Thoracic aorta (tissue), 2 donors: ENCODE data around the gene YIPF5. TPM values are rescaled to one million over a fixed set of nuclear protein-coding genes. Genes with fewer than 3 reads are reported as not detected.

Experiments
- ATAC-seq: fragments of 150-250 bp; one replicate; pipeline ENCODE4 v1.8.0; 2017; ENCODE audit warnings: low read depth; ENCODE audit not compliant: insufficient number of reproducible peaks, low FRiP score
- DNase-seq: peaks from one replicate; pipeline ENCODE4 v3.0.0-alpha.2; 2020; ENCODE audit warnings: low spot score
- H3K27ac ChIP-seq, 2 donors: fragments of 200-600 bp; sonication (generic); 1 replicate in 1 of 2; 2 replicates in 1 of 2; pipeline ENCODE4 v1.5.1; 2016; ENCODE audit warnings: mild to moderate bottlenecking in 2 of 2, moderate library complexity in 2 of 2
- H3K27me3 ChIP-seq: fragments of 200-600 bp; sonication (generic); replicated peaks from 2 replicates; pipeline ENCODE4 v1.6.0; 2016; ENCODE audit warnings: mild to moderate bottlenecking; ENCODE audit not compliant: insufficient read depth
- H3K36me3 ChIP-seq: fragments of 200-600 bp; sonication (generic); one replicate; pipeline ENCODE4 v1.5.1; 2016
- H3K4me1 ChIP-seq, 2 donors: fragments of 200-600 bp; sonication (generic); 1 replicate in 1 of 2; 2 replicates in 1 of 2; pipeline versions ENCODE4 v1.5.1 to v1.6.0; 2016; ENCODE audit warnings: low read depth in 2 of 2, mild to moderate bottlenecking in 1 of 2; ENCODE audit not compliant: control insufficient read depth in 1 of 2
- H3K4me3 ChIP-seq: fragments of 200-600 bp; sonication (generic); 2 replicates; pipeline ENCODE4 v1.5.1; 2016; ENCODE audit warnings: mild to moderate bottlenecking
- H3K9me3 ChIP-seq: fragments of 200-600 bp; sonication (generic); 2 replicates; pipeline ENCODE4 v1.5.1; 2016
- total RNA-seq, 2 donors: library from RNA; depleted of rRNA; stranded (reverse); fragments of >200 nt; gene quantifications; one replicate each; pipeline versions ENCODE4 v1.1.0 to v1.2.3, GENCODE V29; 2016
- TF ChIP-seq, protein P1 (sequence below): fragments of 200-600 bp; sonication (generic); IDR thresholded peaks from one replicate; pipeline ENCODE4 v1.5.1; 2019; ENCODE audit warnings: antibody characterized with exemption

Gene YIPF5
- total RNA-seq, 2 donors from 2014 or later = 41.2 to 45.4 TPM

DNA sequence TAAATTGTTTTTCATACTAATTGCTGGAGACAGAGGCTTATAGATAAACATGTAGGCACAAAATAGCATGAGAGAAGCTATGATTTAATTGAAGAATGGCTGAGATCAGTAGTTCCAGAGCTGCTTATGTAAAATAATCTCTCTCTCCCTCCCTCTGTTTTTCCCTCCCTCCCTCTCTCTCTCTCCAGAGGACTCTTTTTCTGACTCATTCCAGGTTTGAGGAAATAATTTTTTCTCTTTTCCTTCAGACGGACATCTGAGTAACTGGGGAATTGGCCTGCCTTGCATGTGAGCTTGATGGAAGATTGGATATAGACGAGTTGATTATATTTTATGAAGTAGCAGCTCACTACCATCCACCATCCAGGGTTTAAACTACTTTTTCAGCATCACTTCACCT is 35.7 kb upstream of the YIPF5 start:
- no peaks in the 10 kb centered on the region for H3K27me3 ChIP-seq
- no peak overlapping the region for H3K27ac ChIP-seq
- TF ChIP-seq, protein P1, sequence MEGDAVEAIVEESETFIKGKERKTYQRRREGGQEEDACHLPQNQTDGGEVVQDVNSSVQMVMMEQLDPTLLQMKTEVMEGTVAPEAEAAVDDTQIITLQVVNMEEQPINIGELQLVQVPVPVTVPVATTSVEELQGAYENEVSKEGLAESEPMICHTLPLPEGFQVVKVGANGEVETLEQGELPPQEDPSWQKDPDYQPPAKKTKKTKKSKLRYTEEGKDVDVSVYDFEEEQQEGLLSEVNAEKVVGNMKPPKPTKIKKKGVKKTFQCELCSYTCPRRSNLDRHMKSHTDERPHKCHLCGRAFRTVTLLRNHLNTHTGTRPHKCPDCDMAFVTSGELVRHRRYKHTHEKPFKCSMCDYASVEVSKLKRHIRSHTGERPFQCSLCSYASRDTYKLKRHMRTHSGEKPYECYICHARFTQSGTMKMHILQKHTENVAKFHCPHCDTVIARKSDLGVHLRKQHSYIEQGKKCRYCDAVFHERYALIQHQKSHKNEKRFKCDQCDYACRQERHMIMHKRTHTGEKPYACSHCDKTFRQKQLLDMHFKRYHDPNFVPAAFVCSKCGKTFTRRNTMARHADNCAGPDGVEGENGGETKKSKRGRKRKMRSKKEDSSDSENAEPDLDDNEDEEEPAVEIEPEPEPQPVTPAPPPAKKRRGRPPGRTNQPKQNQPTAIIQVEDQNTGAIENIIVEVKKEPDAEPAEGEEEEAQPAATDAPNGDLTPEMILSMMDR = no peak
- DNase-seq = no peak
- ATAC-seq = no peak
- H3K9me3 ChIP-seq = no peaks in the 10 kb centered on the region
- no peaks in the 10 kb centered on the region for H3K36me3 ChIP-seq
- peaks cover 0 to 14% of the 10 kb centered on the region in 2 donors for H3K4me1 ChIP-seq
- H3K4me3 ChIP-seq = peak overlapping the region; percentile 74

DNA sequence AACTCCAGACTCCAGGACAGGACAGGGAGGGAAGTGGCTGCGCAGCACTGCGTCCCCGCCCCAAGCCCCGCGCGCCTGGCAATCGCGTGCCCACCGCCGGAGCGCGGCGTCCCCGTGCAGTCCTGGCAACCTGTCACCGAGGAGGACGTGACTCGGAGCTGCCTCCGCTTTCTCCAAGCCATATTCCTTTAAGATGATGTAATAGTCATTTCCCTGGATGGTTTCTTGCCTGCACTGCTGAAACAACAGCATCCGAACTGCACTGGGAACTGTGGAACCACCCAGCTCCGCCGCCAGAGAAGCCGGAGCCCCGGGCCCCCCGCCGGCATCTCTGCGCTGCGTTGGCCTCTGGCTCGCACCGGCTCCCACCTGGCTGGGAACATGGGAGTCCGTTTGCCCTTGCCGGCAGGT is 34.7 kb upstream of the YIPF5 start:
- Histone ChIP-seq H3K27me3 (no peaks in the 10 kb centered on the region), H3K4me1 (peaks cover 0 to 14% of the 10 kb centered on the region in 2 donors), H3K4me3 (peak overlapping the region; percentile 74), H3K9me3 (no peaks in the 10 kb centered on the region), H3K36me3 (no peaks in the 10 kb centered on the region), H3K27ac (no peak overlapping the region)
- no peak for DNase-seq
- TF ChIP-seq, protein P1 = no peak
- peak; percentile 62 for ATAC-seq

DNA sequence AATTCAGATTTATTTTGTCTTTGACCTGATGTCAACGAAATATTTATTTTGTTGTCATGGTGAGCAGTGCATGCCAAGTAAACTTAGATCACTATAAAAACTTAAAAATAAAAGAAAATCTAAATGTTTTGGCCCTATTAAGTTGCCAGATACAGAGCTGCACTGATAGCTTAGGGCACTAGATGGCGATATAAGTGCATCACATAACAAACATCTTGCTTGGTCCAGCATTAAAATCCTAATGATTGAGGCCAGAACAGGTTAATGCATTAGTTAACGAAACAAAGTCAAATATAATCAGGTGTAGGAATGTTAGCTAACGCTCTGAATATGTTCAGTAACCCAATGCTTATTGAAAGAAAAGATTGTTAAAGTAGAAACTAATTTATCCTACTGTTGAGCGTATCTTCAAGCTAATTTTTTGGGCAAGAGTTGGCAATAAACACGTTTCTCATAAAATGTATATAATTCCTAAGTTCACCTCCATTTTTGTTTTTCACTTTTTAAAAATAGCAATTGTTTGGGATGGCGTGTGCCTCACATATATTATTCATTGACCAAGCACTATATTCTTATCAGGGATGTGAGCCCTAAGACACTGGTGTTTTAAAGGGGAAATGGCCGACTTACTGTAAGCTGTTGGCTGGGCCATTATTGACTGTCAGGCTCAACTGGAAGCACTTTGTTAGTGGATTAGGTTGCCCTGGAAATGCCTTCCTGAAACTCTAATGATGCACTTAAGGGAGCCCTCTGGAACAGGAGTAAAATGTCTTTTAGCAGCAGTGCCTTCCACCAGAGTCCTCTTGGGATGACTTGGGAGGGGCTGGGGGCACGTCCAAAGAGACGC is 33.5 kb upstream of the YIPF5 start:
- Histone ChIP-seq H3K4me1 (peaks cover 0 to 14% of the 10 kb centered on the region in 2 donors), H3K27ac (no peak overlapping the region), H3K27me3 (no peaks in the 10 kb centered on the region), H3K4me3 (no peak overlapping the region), H3K9me3 (no peaks in the 10 kb centered on the region), H3K36me3 (no peaks in the 10 kb centered on the region)
- TF ChIP-seq, protein P1 = peak; percentile 83
- ATAC-seq (peak; percentile 61), DNase-seq (no peak)

DNA sequence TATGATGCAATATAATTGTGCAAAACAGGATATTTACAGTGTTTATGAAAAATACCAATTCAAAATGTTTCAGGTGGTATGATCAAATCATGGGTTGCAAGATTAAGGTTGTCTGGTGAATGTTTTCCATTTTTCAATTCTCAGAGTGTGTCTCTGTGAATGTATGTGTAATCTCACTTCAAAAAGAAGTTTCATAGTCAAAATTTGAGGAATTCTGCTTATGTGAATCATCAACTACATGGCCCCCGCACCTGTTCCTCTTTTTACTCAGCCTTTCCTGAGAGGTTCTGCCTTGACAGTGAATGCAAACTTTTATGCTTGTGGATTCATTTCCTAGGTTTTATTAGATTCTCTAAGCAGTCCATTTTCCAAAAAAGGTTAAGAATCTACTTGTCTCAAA is 32.3 kb upstream of the YIPF5 start:
- Histone ChIP-seq H3K27ac (no peak overlapping the region), H3K9me3 (no peaks in the 10 kb centered on the region), H3K36me3 (no peaks in the 10 kb centered on the region), H3K4me1 (peaks cover 0 to 14% of the 10 kb centered on the region in 2 donors), H3K4me3 (no peak overlapping the region), H3K27me3 (no peaks in the 10 kb centered on the region)
- no peak for DNase-seq
- no peak for ATAC-seq
- TF ChIP-seq, protein P1 = no peak

DNA sequence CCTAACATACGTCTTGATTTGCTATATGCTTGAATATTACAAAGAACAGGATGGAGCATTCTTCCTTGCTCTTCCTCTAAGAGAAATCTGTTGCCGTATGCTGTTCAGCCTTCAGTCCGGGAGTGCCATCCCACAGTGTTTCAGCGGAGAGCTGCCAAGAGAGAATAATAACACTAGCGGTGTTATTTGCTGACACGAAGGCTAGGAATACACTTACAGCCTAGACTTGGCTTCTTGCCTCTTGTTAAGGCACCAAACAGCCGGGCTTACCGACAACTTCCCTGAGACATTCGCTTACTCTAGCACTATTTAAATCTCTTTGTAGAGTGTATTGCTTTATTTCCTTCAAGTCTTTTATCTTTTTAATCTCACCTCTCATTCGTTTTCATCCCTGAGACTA is 31.6 kb upstream of the YIPF5 start:
- TF ChIP-seq, protein P1 = no peak
- Histone ChIP-seq H3K9me3 (no peaks in the 10 kb centered on the region), H3K27me3 (no peaks in the 10 kb centered on the region)

More for the DNA sequence above, 31.6 kb upstream of the YIPF5 start:
- ATAC-seq = no peak
- peaks cover 0 to 14% of the 10 kb centered on the region in 2 donors for H3K4me1 ChIP-seq
- no peak overlapping the region for H3K4me3 ChIP-seq
- H3K27ac ChIP-seq = no peak overlapping the region
- no peaks in the 10 kb centered on the region for H3K36me3 ChIP-seq
- no peak for DNase-seq
